H1 (cell line): ENCODE measurements around the gene GNS. TPM values are rescaled to one million over a fixed set of nuclear protein-coding genes. Genes with fewer than 3 reads are reported as not detected.

Experiments used
- CTCF ChIA-PET: fragments of 300-600 bp; sonication (Branson Sonifier 250); formaldehyde crosslinking; loops from one replicate; lab custom pipeline; 2021; ENCODE audit not compliant: partially characterized antibody; lab: Charles Lee
- POLR2A ChIA-PET: fragments of 300-600 bp; sonication (Branson Sonifier 250); formaldehyde crosslinking; loops from one replicate; lab custom pipeline; 2021; ENCODE audit warnings: inconsistent platforms; ENCODE audit not compliant: partially characterized antibody; lab: Charles Lee
- DNase-seq, 2 experiments: peaks; one replicate each; pipeline versions ENCODE4 v3.0.0 to v3.0.0-alpha.2; 2010 to 2022; ENCODE audit warnings: low spot score in 2 of 2, low read depth in 1 of 2, mixed read lengths in 1 of 2
- FAIRE-seq: peaks from 2 replicates; lab custom pipeline; 2011; peaks lifted over from hg19 to GRCh38; lab: Jason Lieb, UNC
- H2AFZ ChIP-seq: 2 replicates; pipeline ENCODE4 v1.8.1; 2012; ENCODE audit warnings: low read length, inconsistent platforms
- H2AK5ac ChIP-seq: 2 replicates; pipeline ENCODE4 v1.6.1; 2013; ENCODE audit warnings: low read depth, low read length
- H2BK120ac ChIP-seq: replicated peaks from 2 replicates; pipeline ENCODE3; 2013; ENCODE audit warnings: low read depth, low read length, inconsistent platforms
- H2BK12ac ChIP-seq: 2 replicates; pipeline ENCODE4 v1.6.1; 2013; ENCODE audit warnings: low read depth, low read length
- H2BK15ac ChIP-seq: 2 replicates; pipeline ENCODE4 v1.6.1; 2013; ENCODE audit warnings: low read length
- H2BK20ac ChIP-seq: 2 replicates; pipeline ENCODE4 v1.6.1; 2013; ENCODE audit warnings: low read length
- H2BK5ac ChIP-seq: 2 replicates; pipeline ENCODE4 v1.6.1; 2013; ENCODE audit warnings: low read depth, low read length
- H3K14ac ChIP-seq: 2 replicates; pipeline ENCODE4 v1.6.1; 2013; ENCODE audit warnings: inconsistent platforms; ENCODE audit not compliant: insufficient read length
- H3K18ac ChIP-seq: 2 replicates; pipeline ENCODE4 v1.6.1; 2013; ENCODE audit warnings: low read length; ENCODE audit errors: extremely low read depth
- H3K23ac ChIP-seq: 2 replicates; pipeline ENCODE4 v1.6.1; 2013; ENCODE audit warnings: inconsistent platforms; ENCODE audit not compliant: insufficient read length
- H3K23me2 ChIP-seq: 2 replicates; pipeline ENCODE4 v1.6.1; 2013; ENCODE audit warnings: low read depth, low read length
- H3K27ac ChIP-seq: 2 replicates; pipeline ENCODE4 v1.6.1; 2011; ENCODE audit warnings: low read depth, low read length, inconsistent platforms
- H3K27me3 ChIP-seq, 4 experiments: replicated peaks in 1 of 4; 1 replicate in 1 of 4; 2 replicates in 3 of 4; pipeline versions ENCODE4 v1.6.1 to v1.8.1; 2011 to 2013; ENCODE audit warnings: low read length in 3 of 4, mild to moderate bottlenecking in 3 of 4, inconsistent platforms in 2 of 4, mixed read lengths in 2 of 4, moderate library complexity in 1 of 4; ENCODE audit not compliant: control insufficient read depth in 3 of 4, insufficient read depth in 3 of 4; ENCODE audit errors: extremely low read depth in 1 of 4
- H3K36me3 ChIP-seq, 4 experiments: 2 replicates each; pipeline versions ENCODE4 v1.6.1 to v1.8.1; 2011 to 2013; ENCODE audit warnings: mild to moderate bottlenecking in 4 of 4, low read length in 3 of 4, moderate library complexity in 2 of 4, control low read depth in 1 of 4, inconsistent platforms in 1 of 4; ENCODE audit not compliant: insufficient read depth in 4 of 4, control insufficient read depth in 2 of 4
- H3K4ac ChIP-seq: replicated peaks from 2 replicates; pipeline ENCODE3; 2013; ENCODE audit warnings: low read length, low read depth, mixed read lengths, inconsistent platforms; ENCODE audit not compliant: insufficient read length
- H3K4me1 ChIP-seq, 4 experiments: replicated peaks in 1 of 4; 1 replicate in 1 of 4; 2 replicates in 3 of 4; pipeline versions ENCODE4 v1.6.1 to v1.8.1; 2011 to 2013; ENCODE audit warnings: low read length in 3 of 4, inconsistent platforms in 2 of 4, mixed read lengths in 1 of 4; ENCODE audit not compliant: insufficient read depth in 4 of 4, control insufficient read depth in 3 of 4
- H3K4me2 ChIP-seq, 2 experiments: 2 replicates each; pipeline versions ENCODE4 v1.6.1 to v1.8.1; 2011 to 2013; ENCODE audit warnings: low read depth in 2 of 2, low read length in 2 of 2, control low read depth in 1 of 2, inconsistent platforms in 1 of 2, mild to moderate bottlenecking in 1 of 2; ENCODE audit not compliant: insufficient read depth in 1 of 2
- H3K4me3 ChIP-seq, 4 experiments: fragments of 200-600, 300-600 bp in 1 of 4; sonication (generic), shearing (Covaris generic), sonication (Bioruptor Twin) in 1 of 4; 2 replicates each; pipeline versions ENCODE4 v1.5.1 to v1.8.1; 2011 to 2016; ENCODE audit warnings: low read length in 4 of 4, low read depth in 3 of 4, control low read depth in 2 of 4, inconsistent platforms in 2 of 4, mild to moderate bottlenecking in 2 of 4, mixed read lengths in 1 of 4, moderate library complexity in 1 of 4; ENCODE audit not compliant: insufficient read depth in 2 of 4; ENCODE audit errors: extremely low read depth in 1 of 4
- H3K56ac ChIP-seq: replicated peaks from 2 replicates; pipeline ENCODE3; 2013; ENCODE audit warnings: low read depth, mild to moderate bottlenecking, mixed read lengths, low read length, inconsistent platforms; ENCODE audit not compliant: insufficient read length
- H3K79me1 ChIP-seq: 2 replicates; pipeline ENCODE4 v1.6.1; 2013; ENCODE audit warnings: low read depth, low read length, control low read depth
- H3K79me2 ChIP-seq, 2 experiments: 2 replicates each; pipeline versions ENCODE4 v1.6.1 to v1.8.1; 2012 to 2013; ENCODE audit warnings: low read length in 2 of 2, mild to moderate bottlenecking in 2 of 2, inconsistent platforms in 1 of 2; ENCODE audit not compliant: insufficient read depth in 2 of 2, control insufficient read depth in 1 of 2
- H3K9ac ChIP-seq, 4 experiments: replicated peaks in 1 of 4; 1 replicate in 1 of 4; 2 replicates in 3 of 4; pipeline versions ENCODE4 v1.6.1 to v1.8.1; 2011 to 2013; ENCODE audit warnings: low read depth in 3 of 4, low read length in 3 of 4, control low read depth in 2 of 4, mild to moderate bottlenecking in 2 of 4, moderate library complexity in 2 of 4, inconsistent platforms in 1 of 4; ENCODE audit errors: extremely low read depth in 1 of 4
- H3K9me3 ChIP-seq, 2 experiments: 2 replicates each; pipeline versions ENCODE4 v1.6.1 to v1.8.1; 2012 to 2013; ENCODE audit warnings: mild to moderate bottlenecking in 2 of 2, moderate library complexity in 2 of 2, control low read depth in 1 of 2, inconsistent platforms in 1 of 2, low read depth in 1 of 2, low read length in 1 of 2, mixed read lengths in 1 of 2; ENCODE audit not compliant: insufficient read depth in 2 of 2
- H4K20me1 ChIP-seq, 2 experiments: replicated peaks in 1 of 2; 2 replicates each; pipeline versions ENCODE3 to v1.8.1; 2011 to 2013; ENCODE audit warnings: inconsistent platforms in 2 of 2, low read length in 2 of 2, mild to moderate bottlenecking in 1 of 2; ENCODE audit not compliant: insufficient read depth in 2 of 2, control insufficient read depth in 1 of 2
- H4K5ac ChIP-seq: 2 replicates; pipeline ENCODE4 v1.6.1; 2013; ENCODE audit warnings: low read length, low read depth, mixed read lengths, inconsistent platforms; ENCODE audit not compliant: insufficient read length
- H4K8ac ChIP-seq: 2 replicates; pipeline ENCODE4 v1.8.0; 2013; ENCODE audit warnings: mild to moderate bottlenecking, moderate library complexity, low read length, inconsistent platforms; ENCODE audit not compliant: insufficient read depth; ENCODE audit errors: extremely low read depth
- H4K91ac ChIP-seq: replicated peaks from 2 replicates; pipeline ENCODE3; 2013; ENCODE audit warnings: low read length, mixed read lengths, inconsistent platforms; ENCODE audit not compliant: insufficient read length
- ASH2L ChIP-seq: fragments of 200-600, 300-600 bp; sonication (generic); IDR thresholded peaks from one replicate; pipeline ENCODE4 v1.7.1; 2017; ENCODE audit warnings: low read length
- CHD2 ChIP-seq: IDR thresholded peaks from 2 replicates; pipeline ENCODE4 v1.6.1; 2012; ENCODE audit warnings: low read length, improper control_type of control experiment
- E2F6 ChIP-seq: IDR thresholded peaks from 2 replicates; pipeline ENCODE4 v1.6.1; 2012; ENCODE audit warnings: inconsistent platforms
- EGR1 ChIP-seq: IDR thresholded peaks from 2 replicates; pipeline ENCODE4 v1.6.1; 2011; ENCODE audit warnings: low read depth, low read length, borderline replicate concordance
- HDAC6 ChIP-seq: IDR thresholded peaks from one replicate; pipeline ENCODE4 v1.7.1; 2012; ENCODE audit warnings: low read depth, mild to moderate bottlenecking, inconsistent platforms, low read length, moderate library complexity
- KDM4A ChIP-seq: IDR thresholded peaks from one replicate; pipeline ENCODE4 v1.7.1; 2012; ENCODE audit warnings: low read depth, mild to moderate bottlenecking, moderate library complexity, low read length, inconsistent platforms; ENCODE audit not compliant: severe bottlenecking
- MAFK ChIP-seq: IDR thresholded peaks from 2 replicates; pipeline ENCODE4 v1.6.1; 2012; ENCODE audit warnings: low read depth, mild to moderate bottlenecking, improper control_type of control experiment, low read length
- NRF1 ChIP-seq: IDR thresholded peaks from 2 replicates; pipeline ENCODE4 v1.6.1; 2011; ENCODE audit warnings: mild to moderate bottlenecking, low read depth, low read length, improper control_type of control experiment
- POLR2A ChIP-seq, 2 experiments: IDR thresholded peaks; 1 replicate in 1 of 2; 2 replicates in 1 of 2; pipeline ENCODE4 v1.6.1; 2011; ENCODE audit warnings: low read depth in 2 of 2, low read length in 2 of 2, mild to moderate bottlenecking in 2 of 2; ENCODE audit errors: control extremely low read depth in 1 of 2
- POLR2AphosphoS5 ChIP-seq: IDR thresholded peaks from 2 replicates; pipeline ENCODE4 v1.6.1; 2011; ENCODE audit warnings: low read depth, low read length
- RNF2 ChIP-seq: fragments of 200-900, 300-1000 bp; sonication (generic); IDR thresholded peaks from 2 replicates; pipeline ENCODE4 v1.7.1; 2016; ENCODE audit warnings: borderline replicate concordance, low read depth, mild to moderate bottlenecking, antibody characterized with exemption, low read length; ENCODE audit not compliant: poor library complexity, severe bottlenecking; ENCODE audit errors: missing control alignments
- SRF ChIP-seq: IDR thresholded peaks from 2 replicates; pipeline ENCODE4 v1.6.1; 2011; ENCODE audit warnings: mild to moderate bottlenecking, low read depth, low read length, moderate library complexity
- TAF7 ChIP-seq: optimal IDR thresholded peaks from 2 replicates; pipeline ENCODE3; 2011; ENCODE audit warnings: low read depth, mild to moderate bottlenecking, inconsistent platforms, low read length, moderate library complexity, borderline replicate concordance
- TCF12 ChIP-seq: IDR thresholded peaks from 2 replicates; pipeline ENCODE4 v1.6.1; 2011; ENCODE audit warnings: low read depth, mild to moderate bottlenecking, low read length
- WGBS, 2 experiments: shearing (Covaris generic) in 1 of 2; methylation state at CpG; one replicate each; pipeline versions ENCODE4 v1.1.6 to v1.1.7; 2013 to 2015; ENCODE audit warnings: low lambda C conversion rate in 2 of 2, mixed read lengths in 2 of 2, inconsistent platforms in 1 of 2, low coverage in 1 of 2, missing lambda C conversion rate in 1 of 2; ENCODE audit not compliant: insufficient replicate concordance in 2 of 2, insufficient coverage in 1 of 2, insufficient read length in 1 of 2; ENCODE audit errors: extremely low coverage in 1 of 2, missing lambda C conversion rate in 1 of 2; 5-methylcytosine and 5-hydroxymethylcytosine counted together
- polyA plus RNA-seq, 7 experiments: library from polyadenylated mRNA; depleted of rRNA in 3 of 7; stranded (reverse) in 5 of 7; unstranded in 2 of 7; fragments of >200 nt in 5 of 7; fragments of 200-250 nt in 2 of 7; gene quantifications; 1 replicate in 5 of 7; 2 replicates in 1 of 7; 4 replicates in 1 of 7; pipeline versions ENCODE4 v1.2.1 to v1.2.3, GENCODE V29; 2011 to 2013; ENCODE audit warnings: missing spikeins in 2 of 7, mixed read lengths in 2 of 7
- total RNA-seq: library from RNA; stranded (reverse); fragmentation: NEBNext Ultra II Directional; extraction: Animal tissue kit (Norgen Biotek cat#: 25700); gene quantifications from 2 replicates; pipeline ENCODE4 v1.2.1, GENCODE V29; 2021

Gene GNS
- total and polyA plus RNA-seq, 2 of the 8 experiments (the other 6 are each of a cell fraction or from before 2014, with no cell fraction given), result 16.0 to 28.5 TPM

- Histone ChIP-seq H3K9me3 (no peaks in the 10 kb centered on the region), H3K4me3 (no peak overlapping the region), H4K20me1 (peaks cover 0 to 2% of the 10 kb centered on the region in 2 experiments), H3K79me2 (no peaks in the 10 kb centered on the region), H3K4me1 (no peaks in the 10 kb centered on the region), H3K18ac (no peak overlapping the region), H2BK5ac (no peak overlapping the region), H3K27ac (no peak overlapping the region), H2AK5ac (no peak overlapping the region), H2AFZ (no peak overlapping the region), H3K56ac (no peak overlapping the region), H2BK120ac (no peak overlapping the region), H3K4ac (no peak overlapping the region), H3K9ac (no peak overlapping the region), H3K4me2 (no peak overlapping the region), H2BK15ac (no peak overlapping the region), H3K23ac (no peak overlapping the region), H4K5ac (no peak overlapping the region), H3K27me3 (no peaks in the 10 kb centered on the region), H3K14ac (no peak overlapping the region), H3K23me2 (no peaks in the 10 kb centered on the region), H3K79me1 (no peaks in the 10 kb centered on the region), H2BK12ac (no peak overlapping the region), H3K36me3 (peaks cover 5 to 63% (median 24%) of the 10 kb centered on the region in 4 experiments), H2BK20ac (no peak overlapping the region), H4K8ac (no peak overlapping the region), H4K91ac (no peak overlapping the region)
- ChIA-PET CTCF (interaction anchor here (0.7 to 0.9 kb wide), 3 partner anchors 9 to 39 kb away, joined by 3 read pairs; no protein-coding TSS in a partner anchor), POLR2A (interaction anchor here (0.6 kb wide), 1 partner anchor 1571 kb away, joined by 3 read pairs; no protein-coding TSS in a partner anchor)
- WGBS, 2 experiments, result 87% methylated on average over 2 of the region's 2 CpGs; no CpG with 5 or more reads in 1 of the 2 experiments
- DNase-seq, result no peak
- FAIRE-seq, result no peak
- no peak for TF ChIP-seq NRF1
- no peak for TF ChIP-seq HDAC6
- TF ChIP-seq KDM4A, result no peak
- no peak for TF ChIP-seq RNF2
- no peak for TF ChIP-seq EGR1
- no peak for TF ChIP-seq POLR2A (IDR thresholded peaks at IDR 0.05; ENCODE audit: control extremely low read depth in 1 of 2, low read depth in 2 of 2, low read length in 2 of 2)
- TF ChIP-seq TAF7, result no peak
- no peak for TF ChIP-seq SRF
- no peak for TF ChIP-seq MAFK
- TF ChIP-seq POLR2AphosphoS5, result no peak
- TF ChIP-seq TCF12, result no peak
- no peak for TF ChIP-seq ASH2L
- TF ChIP-seq CHD2, result no peak
- no peak for TF ChIP-seq E2F6
Measured at GRCh38 chr12:64746663-64747062, 12.5 kb downstream of the GNS start.
